Measurements from ENCODE around the gene NPAS1. TPM values are rescaled to one million over a fixed set of nuclear protein-coding genes. Genes with fewer than 3 reads are reported as not detected.
A peak's percentile ranks its signal among the peaks of the same experiment; 100 is the strongest.

NPAS1 gene
- total and polyA plus RNA-seq, 2 of the 8 experiments (the other 6 are each of a cell fraction or from before 2014, with no cell fraction given): 9.9 to 13.9 TPM

DNA sequence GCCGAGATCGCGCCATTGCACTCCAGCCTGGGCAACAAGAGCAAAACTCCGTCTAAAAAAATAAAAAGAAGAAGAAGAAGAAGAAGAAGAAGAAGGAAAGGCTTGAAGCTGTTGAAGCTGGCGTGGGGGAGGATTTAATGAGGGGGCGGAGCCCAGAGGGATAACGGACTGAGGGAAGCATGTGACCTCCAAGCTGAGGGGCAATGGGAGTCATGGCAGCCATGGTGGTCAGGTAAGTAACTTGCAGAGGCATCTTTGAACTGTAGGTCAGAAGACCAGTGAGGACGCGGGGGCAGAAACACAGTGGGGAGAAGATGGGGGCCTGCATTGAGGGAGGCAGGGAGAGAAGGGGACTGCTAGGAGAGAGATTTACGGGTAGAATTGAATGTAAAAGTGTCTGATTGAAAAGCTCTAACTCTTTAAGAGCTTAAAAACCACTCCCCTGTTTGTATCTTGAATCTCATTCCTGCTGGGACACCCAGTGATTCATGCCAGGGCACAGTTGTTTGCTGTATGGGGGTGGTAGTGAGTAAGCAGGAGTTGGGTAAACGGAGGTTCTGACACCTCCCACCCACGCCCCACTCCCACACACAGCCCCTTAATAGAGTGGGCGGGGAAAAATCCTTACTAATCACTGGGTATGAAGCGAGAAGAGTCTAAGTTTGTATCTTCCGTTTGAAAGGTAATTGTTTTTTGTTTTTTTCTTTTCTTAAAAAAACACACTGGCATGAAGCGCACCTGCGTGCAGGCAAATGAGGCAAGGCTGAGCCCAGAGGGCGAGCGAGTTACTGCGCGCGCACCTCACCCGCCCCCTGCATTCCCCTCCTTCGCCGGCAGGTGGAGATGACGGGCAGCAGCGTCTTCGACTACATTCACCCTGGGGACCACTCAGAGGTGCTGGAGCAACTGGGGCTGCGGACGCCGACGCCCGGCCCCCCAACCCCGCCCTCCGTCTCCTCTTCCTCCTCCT, 15.8 kb downstream of the NPAS1 start:
- no peak overlapping the region; a peak in 1 of 7 replicates for H3K9ac ChIP-seq (replicated peaks in 1 of 4; ENCODE audit: extremely low read depth in 1 of 4, low read depth in 3 of 4, low read length in 3 of 4)
- TF ChIP-seq HDAC2 (IDR thresholded peaks at IDR 0.05; ENCODE audit: borderline replicate concordance in 1 of 2, low read depth in 2 of 2, low read length in 2 of 2) (no peak), BCL11A (IDR thresholded peaks at IDR 0.05; ENCODE audit: low read depth in 2 of 2, low read length in 2 of 2) (no peak), POLR2A (IDR thresholded peaks at IDR 0.05; ENCODE audit: control extremely low read depth in 1 of 2, low read depth in 2 of 2, low read length in 2 of 2) (no peak), CREB1 (IDR thresholded peaks at IDR 0.05) (peak; percentile 86), RAD21 (IDR thresholded peaks at IDR 0.05 in 1 of 2, conservative IDR thresholded peaks at IDR 0.05 in 1 of 2; ENCODE audit: low read depth in 2 of 2, low read length in 2 of 2) (peak; percentile 61 to 63), YY1 (IDR thresholded peaks at IDR 0.05; ENCODE audit: low read depth, low read length) (peak; percentile 82), EGR1 (IDR thresholded peaks at IDR 0.05; ENCODE audit: borderline replicate concordance, low read depth, low read length) (peak; percentile 7; the same call in 1 of the 2 replicates), ASH2L (IDR thresholded peaks at IDR 0.05; ENCODE audit: low read length) (peak; percentile 31), RFX5 (IDR thresholded peaks at IDR 0.05; ENCODE audit: borderline replicate concordance, low read depth, low read length) (no peak), CEBPB (IDR thresholded peaks at IDR 0.05; ENCODE audit: low read depth, low read length) (0 out of 2 replicates have a peak, but pooled peaks have one; percentile 39), TEAD4 (IDR thresholded peaks at IDR 0.05; ENCODE audit: low read depth, low read length) (peak; percentile 75)

More for the DNA sequence above, 15.8 kb downstream of the NPAS1 start:
- peak overlapping the region; percentile 1 for H4K5ac ChIP-seq (ENCODE audit: insufficient read length, low read depth, low read length)
- no peaks in the 10 kb centered on the region for H3K36me3 ChIP-seq (ENCODE audit: control insufficient read depth in 2 of 4, insufficient read depth in 4 of 4, low read length in 3 of 4)
- ChIA-PET POLR2A (ENCODE audit: partially characterized antibody) (interaction anchor here (0.6 to 2.9 kb wide), 14 partner anchors 9 to 730 kb away, joined by 3 to 17 read pairs (median 4); partner anchors contain the start of genes TMEM160 and ZC3H4), CTCF (ENCODE audit: partially characterized antibody) (interaction anchor here (0.5 to 6.5 kb wide), 29 partner anchors 9 to 754 kb away, joined by 3 to 48 read pairs (median 4); partner anchors contain the start of genes NPAS1, SAE1 and ZC3H4)
- no peaks in the 10 kb centered on the region for H3K79me1 ChIP-seq (ENCODE audit: low read depth, low read length)
- peak overlapping the region; percentile 57 to 77 for H3K4me2 ChIP-seq (ENCODE audit: insufficient read depth in 1 of 2, low read depth in 2 of 2, low read length in 2 of 2)
- 16% methylated on average over 30 of the region's 35 CpGs; no CpG with 5 or more reads in 1 of the 2 experiments for WGBS, 2 experiments (ENCODE audit: extremely low coverage in 1 of 2, insufficient coverage in 1 of 2, insufficient read length in 1 of 2, insufficient replicate concordance in 2 of 2, low coverage in 1 of 2, low lambda C conversion rate in 2 of 2, missing lambda C conversion rate in 1 of 2)
- H2AFZ ChIP-seq (ENCODE audit: low read length): no peak overlapping the region; the same call in 1 of the 2 replicates
- H3K18ac ChIP-seq (ENCODE audit: extremely low read depth, low read length): peak overlapping the region; percentile 86
- H3K27ac ChIP-seq (ENCODE audit: low read depth, low read length): no peak overlapping the region
- H4K8ac ChIP-seq (ENCODE audit: extremely low read depth, insufficient read depth, low read length): no peak overlapping the region
- no peak overlapping the region for H2BK20ac ChIP-seq (ENCODE audit: low read length)
- H3K4ac ChIP-seq (replicated peaks; ENCODE audit: insufficient read length, low read depth, low read length): no peak overlapping the region
- peak; percentile 60 for FAIRE-seq
- no peak overlapping the region for H3K56ac ChIP-seq (replicated peaks; ENCODE audit: insufficient read length, low read depth, low read length)
- H2BK15ac ChIP-seq (ENCODE audit: low read length): no peak overlapping the region
- peak in 1 of 2 experiments; percentile 100 for DNase-seq (ENCODE audit: low read depth in 1 of 2, low spot score in 2 of 2)
- no peaks in the 10 kb centered on the region; a peak in 1 of 7 replicates for H3K27me3 ChIP-seq (replicated peaks in 1 of 4; ENCODE audit: control insufficient read depth in 3 of 4, extremely low read depth in 1 of 4, insufficient read depth in 3 of 4, low read length in 3 of 4)
- peaks cover 0 to 2% of the 10 kb centered on the region in 2 experiments for H4K20me1 ChIP-seq (replicated peaks in 1 of 2; ENCODE audit: control insufficient read depth in 1 of 2, insufficient read depth in 2 of 2, low read length in 2 of 2)
- H3K9me3 ChIP-seq (ENCODE audit: insufficient read depth in 2 of 2, low read depth in 1 of 2, low read length in 1 of 2): no peaks in the 10 kb centered on the region
- peak overlapping the region; percentile 23 to 65 (median 47); a peak in 7 of 8 replicates for H3K4me3 ChIP-seq (ENCODE audit: extremely low read depth in 1 of 4, insufficient read depth in 2 of 4, low read depth in 3 of 4, low read length in 4 of 4)
- H4K91ac ChIP-seq (replicated peaks; ENCODE audit: insufficient read length, low read length): no peak overlapping the region
- peaks cover 3 to 7% (median 6%) of the 10 kb centered on the region in 4 experiments; a peak in 6 of 7 replicates for H3K4me1 ChIP-seq (replicated peaks in 1 of 4; ENCODE audit: control insufficient read depth in 3 of 4, insufficient read depth in 4 of 4, low read length in 3 of 4)
- no peak overlapping the region for H2BK120ac ChIP-seq (replicated peaks; ENCODE audit: low read depth, low read length)
- no peak overlapping the region for H3K23ac ChIP-seq (ENCODE audit: insufficient read length)
- peaks cover 4% of the 10 kb centered on the region; the same call in 1 of the 2 replicates for H3K23me2 ChIP-seq (ENCODE audit: low read depth, low read length)
- H3K79me2 ChIP-seq (ENCODE audit: control insufficient read depth in 1 of 2, insufficient read depth in 2 of 2, low read length in 2 of 2): no peaks in the 10 kb centered on the region
- no peak overlapping the region for H3K14ac ChIP-seq (ENCODE audit: insufficient read length)
- peak overlapping the region; percentile 60; the same call in 1 of the 2 replicates for H2BK5ac ChIP-seq (ENCODE audit: low read depth, low read length)
- no peak overlapping the region for H2AK5ac ChIP-seq (ENCODE audit: low read depth, low read length)
- no peak overlapping the region for H2BK12ac ChIP-seq (ENCODE audit: low read depth, low read length)
